Astrocyte (in vitro differentiated cells and primary cell): Measurements from ENCODE around the gene SMC6.

Experiments
- CTCF ChIP-seq: IDR thresholded peaks from 2 replicates; pipeline ENCODE4 v1.5.1; 2011; ENCODE audit warnings: low read depth, mild to moderate bottlenecking, inconsistent platforms, low read length, moderate library complexity; ENCODE audit not compliant: insufficient read depth
- EZH2 ChIP-seq: IDR thresholded peaks from 2 replicates; pipeline ENCODE4 v1.6.1; 2012; ENCODE audit warnings: mild to moderate bottlenecking, low read length, inconsistent platforms; ENCODE audit not compliant: insufficient read depth

GRCh38 chr2:17747684-17748452, 5.7 kb downstream of the SMC6 start:
- TF ChIP-seq CTCF (no peak), EZH2 (no peak)
